Naive thymus-derived CD4-positive, alpha-beta T cell (primary cell): ENCODE data around the gene OR13C4. TPM values are rescaled to one million over a fixed set of nuclear protein-coding genes. Genes with fewer than 3 reads are reported as not detected.
"Not testable (repeated sequence)": the region's sequence is repeated elsewhere in the genome, so short reads cannot be mapped to it uniquely, and the experiment has no call there.

ENCODE experiments used
- ATAC-seq: fragments of 150-1000 bp; cut with Tn5 transposase; 2 replicates; pipeline ENCODE4 v1.10.0; 2021; ENCODE audit warnings: mild to moderate bottlenecking, moderate library complexity
- CTCF ChIA-PET: fragments of 350-600 bp; sonication (Branson Sonifier 250); formaldehyde crosslinking; loops from one replicate; lab custom pipeline; 2021; ENCODE audit warnings: antibody characterized with exemption; lab: Charles Lee
- POLR2A ChIA-PET: fragments of 350-600 bp; sonication (Branson Sonifier 250); formaldehyde crosslinking; loops from one replicate; lab custom pipeline; 2021; ENCODE audit warnings: antibody characterized with exemption, inconsistent platforms; lab: Charles Lee
- DNase-seq, 9 donors: peaks; one replicate each; pipeline versions ENCODE4 v3.0.0 to v3.0.0-alpha.2; 2020 to 2022; ENCODE audit warnings: mixed read lengths in 1 of 9
- H3K27ac ChIP-seq: one replicate; pipeline ENCODE4 v1.7.0; 2013; ENCODE audit warnings: mild to moderate bottlenecking, low read depth, low read length, moderate library complexity
- H3K27me3 ChIP-seq, 2 donors: one replicate each; pipeline ENCODE4 v1.7.0; 2013; ENCODE audit warnings: low read length in 2 of 2, mild to moderate bottlenecking in 2 of 2, moderate library complexity in 2 of 2; ENCODE audit not compliant: control insufficient read depth in 2 of 2, insufficient read depth in 2 of 2
- H3K36me3 ChIP-seq, 3 experiments: 1 replicate in 2 of 3; 2 replicates in 1 of 3; pipeline ENCODE4 v1.7.0; 2013; ENCODE audit warnings: low read length in 3 of 3, mild to moderate bottlenecking in 3 of 3, moderate library complexity in 1 of 3; ENCODE audit not compliant: insufficient read depth in 3 of 3, control insufficient read depth in 2 of 3
- H3K4me1 ChIP-seq, 2 donors: one replicate each; pipeline ENCODE4 v1.7.0; 2013; ENCODE audit warnings: low read length in 2 of 2, mild to moderate bottlenecking in 2 of 2, moderate library complexity in 1 of 2; ENCODE audit not compliant: control insufficient read depth in 2 of 2, insufficient read depth in 2 of 2
- H3K4me3 ChIP-seq: 2 replicates; pipeline ENCODE4 v1.7.0; 2013; ENCODE audit warnings: mild to moderate bottlenecking, low read length
- H3K9me3 ChIP-seq, 3 experiments: 1 replicate in 2 of 3; 2 replicates in 1 of 3; pipeline ENCODE4 v1.7.0; 2013; ENCODE audit warnings: low read length in 3 of 3; ENCODE audit not compliant: control insufficient read depth in 2 of 3
- H3K27ac Mint-ChIP-seq, 9 donors: one replicate each; pipeline ENCODE4 v1.8.0; 2020 to 2022; ENCODE audit warnings: mixed read lengths in 9 of 9, mild to moderate bottlenecking in 8 of 9, moderate library complexity in 5 of 9, inconsistent platforms in 2 of 9
- H3K27me3 Mint-ChIP-seq, 5 donors: one replicate each; pipeline ENCODE4 v1.8.0; 2021 to 2022; ENCODE audit warnings: mixed read lengths in 5 of 5, mild to moderate bottlenecking in 1 of 5
- H3K36me3 Mint-ChIP-seq, 5 donors: one replicate each; pipeline ENCODE4 v1.8.0; 2020 to 2022; ENCODE audit warnings: mixed read lengths in 5 of 5, mild to moderate bottlenecking in 3 of 5, inconsistent platforms in 1 of 5
- H3K4me1 Mint-ChIP-seq, 7 donors: one replicate each; pipeline ENCODE4 v1.8.0; 2020 to 2022; ENCODE audit warnings: mixed read lengths in 7 of 7, mild to moderate bottlenecking in 3 of 7, inconsistent platforms in 1 of 7
- H3K4me3 Mint-ChIP-seq, 10 donors: one replicate each; pipeline ENCODE4 v1.8.0; 2020 to 2022; ENCODE audit warnings: mild to moderate bottlenecking in 10 of 10, mixed read lengths in 10 of 10, moderate library complexity in 6 of 10, inconsistent platforms in 2 of 10
- H3K9me3 Mint-ChIP-seq, 11 donors: one replicate each; pipeline ENCODE4 v1.8.0; 2020 to 2022; ENCODE audit warnings: mixed read lengths in 11 of 11, mild to moderate bottlenecking in 4 of 11, inconsistent platforms in 1 of 11, moderate library complexity in 1 of 11
- intact Hi-C, 2 donors: fragments of 100-400 bp; cut with micrococcal nuclease; formaldehyde crosslinking; loops; one replicate each; pipeline ENCODE4 v1.15.1; 2023
- polyA plus RNA-seq, 2 donors: library from polyadenylated mRNA; unstranded; fragments of 300-500 nt; fragmentation: Illumina TruSeq; gene quantifications; one replicate each; pipeline ENCODE4 v1.2.3, GENCODE V29; 2021
- total RNA-seq, 6 experiments: library from RNA in 5 of 6; stranded (reverse) in 5 of 6; gene quantifications; 1 replicate in 5 of 6; 2 replicates in 1 of 6; pipeline ENCODE4 v1.2.3 and lab custom pipeline; 2021 to 2026

OR13C4 gene
- total and polyA plus RNA-seq, 7 experiments from 2014 or later: not detected

GRCh38 chr9:104555521-104555920, 28.5 kb upstream of the OR13C4 start:
- H3K9me3 Mint-ChIP-seq: peaks cover 0 to 18% (median 7%) of the 10 kb centered on the region in 11 donors
- Histone ChIP-seq H3K9me3 (no peaks in the 10 kb centered on the region), H3K27ac (no peak overlapping the region), H3K4me1 (no peaks in the 10 kb centered on the region), H3K4me3 (no peak overlapping the region), H3K36me3 (no peaks in the 10 kb centered on the region), H3K27me3 (no peaks in the 10 kb centered on the region)
- DNase-seq (no peak), ATAC-seq (no peak)
- H3K4me3 Mint-ChIP-seq: no peak overlapping the region
- POLR2A ChIA-PET: no interaction called here
- H3K4me1 Mint-ChIP-seq: no peaks in the 10 kb centered on the region
- CTCF ChIA-PET: no interaction called here
- H3K36me3 Mint-ChIP-seq: no peaks in the 10 kb centered on the region
- no peak overlapping the region for H3K27ac Mint-ChIP-seq
- intact Hi-C loops: no loop called here
- no peaks in the 10 kb centered on the region for H3K27me3 Mint-ChIP-seq

GRCh38 chr9:104553261-104553660, 26.3 kb upstream of the OR13C4 start:
- Mint-ChIP-seq H3K4me1 (no peaks in the 10 kb centered on the region), H3K27me3 (no peaks in the 10 kb centered on the region), H3K27ac (no peak overlapping the region), H3K9me3 (peaks cover 0 to 16% (median 3%) of the 10 kb centered on the region in 11 donors), H3K4me3 (no peak overlapping the region), H3K36me3 (no peaks in the 10 kb centered on the region)
- ATAC-seq (no peak), DNase-seq (no peak)
- H3K27me3 ChIP-seq: no peaks in the 10 kb centered on the region
- H3K36me3 ChIP-seq: no peaks in the 10 kb centered on the region
- intact Hi-C loops: no loop called here
- H3K27ac ChIP-seq: no peak overlapping the region
- POLR2A ChIA-PET: no interaction called here
- H3K4me3 ChIP-seq: no peak overlapping the region
- H3K9me3 ChIP-seq: no peaks in the 10 kb centered on the region
- CTCF ChIA-PET: no interaction called here
- H3K4me1 ChIP-seq: no peaks in the 10 kb centered on the region

- POLR2A ChIA-PET: no interaction called here
- H3K9me3 Mint-ChIP-seq: peaks cover 0 to 2% (median 0%) of the 10 kb centered on the region in 11 donors
- CTCF ChIA-PET: no interaction called here
Measured at GRCh38 chr9:104544644-104545043, 17.6 kb upstream of the OR13C4 start.

GRCh38 chr9:104539275-104539674, 12.3 kb upstream of the OR13C4 start:
- H3K4me3 ChIP-seq: no peak overlapping the region
- ATAC-seq: no peak
- Mint-ChIP-seq H3K4me3 (no peak overlapping the region), H3K27ac (no peak overlapping the region), H3K9me3 (peaks cover 0 to 2% (median 0%) of the 10 kb centered on the region in 11 donors), H3K4me1 (no peaks in the 10 kb centered on the region), H3K27me3 (peaks cover 0 to 7% (median 0%) of the 10 kb centered on the region in 5 donors), H3K36me3 (no peaks in the 10 kb centered on the region)
- no peaks in the 10 kb centered on the region for H3K36me3 ChIP-seq
- H3K9me3 ChIP-seq: no peaks in the 10 kb centered on the region
- H3K4me1 ChIP-seq: no peaks in the 10 kb centered on the region
- POLR2A ChIA-PET: interaction anchor here (0.7 kb wide), 1 partner anchor 801 kb away, joined by 3 read pairs; no protein-coding TSS in a partner anchor
- no peaks in the 10 kb centered on the region for H3K27me3 ChIP-seq
- CTCF ChIA-PET: no interaction called here
- no peak overlapping the region for H3K27ac ChIP-seq
- DNase-seq: no peak
- intact Hi-C loops: no loop called here

More at GRCh38 chr9:104544644-104545043, 17.6 kb upstream of the OR13C4 start:
- no peaks in the 10 kb centered on the region for H3K9me3 ChIP-seq
- H3K27me3 ChIP-seq: no peaks in the 10 kb centered on the region
- no peak for DNase-seq
- no peaks in the 10 kb centered on the region for H3K36me3 ChIP-seq
- ATAC-seq: no peak
- intact Hi-C loops: no loop called here
- no peak overlapping the region for H3K27ac Mint-ChIP-seq
- no peaks in the 10 kb centered on the region for H3K36me3 Mint-ChIP-seq
- no peak overlapping the region for H3K4me3 Mint-ChIP-seq
- H3K4me1 Mint-ChIP-seq: no peaks in the 10 kb centered on the region
- H3K4me3 ChIP-seq: no peak overlapping the region
- no peak overlapping the region for H3K27ac ChIP-seq
- H3K4me1 ChIP-seq: no peaks in the 10 kb centered on the region
- no peaks in the 10 kb centered on the region for H3K27me3 Mint-ChIP-seq

GRCh38 chr9:104536756-104537155, 9.7 kb upstream of the OR13C4 start, which contains the start of gene OR13C3:
Gene OR13C3 (minus strand): TSS chr9:104536856. CDS start chr9:104536723, 133 bp downstream.
- no peak for ATAC-seq
- CTCF ChIA-PET: no interaction called here

GRCh38 chr9:104520241-104520640, 6.8 kb downstream of the OR13C4 start:
- H3K9me3 Mint-ChIP-seq: peaks cover 0 to 15% (median 1%) of the 10 kb centered on the region in 11 donors
- H3K36me3 Mint-ChIP-seq, H3K27ac Mint-ChIP-seq, H3K27me3 ChIP-seq, H3K36me3 ChIP-seq, H3K4me1 Mint-ChIP-seq, POLR2A ChIA-PET, H3K4me3 Mint-ChIP-seq, H3K4me1 ChIP-seq, DNase-seq, H3K9me3 ChIP-seq, H3K27ac ChIP-seq, H3K4me3 ChIP-seq, intact Hi-C loops, ATAC-seq, H3K27me3 Mint-ChIP-seq: not testable (repeated sequence)
- CTCF ChIA-PET: interaction anchor here (1.1 kb wide), 1 partner anchor 10 kb away, joined by 3 read pairs; no protein-coding TSS in a partner anchor

More at GRCh38 chr9:104536756-104537155, 9.7 kb upstream of the OR13C4 start, which contains the start of gene OR13C3:
- intact Hi-C loops: no loop called here
- no peak within 1 kb of the TSS for H3K27ac ChIP-seq
- H3K27me3 Mint-ChIP-seq: peaks cover 0 to 7% (median 0%) of the 10 kb centered on the region in 5 donors
- no peaks in the 10 kb centered on the region for H3K27me3 ChIP-seq
- no peak within 1 kb of the TSS for H3K4me3 ChIP-seq
- no peaks in the 10 kb centered on the region for H3K4me1 ChIP-seq
- H3K9me3 ChIP-seq: no peaks in the 10 kb centered on the region
- no peak within 1 kb of the TSS for H3K4me3 Mint-ChIP-seq
- no peaks in the 10 kb centered on the region for H3K36me3 Mint-ChIP-seq
- no peak within 1 kb of the TSS for H3K27ac Mint-ChIP-seq
- no peak for DNase-seq
- no peaks in the 10 kb centered on the region for H3K4me1 Mint-ChIP-seq
- H3K9me3 Mint-ChIP-seq: peaks cover 0 to 5% (median 0%) of the 10 kb centered on the region in 11 donors
- POLR2A ChIA-PET: no interaction called here
- H3K36me3 ChIP-seq: no peaks in the 10 kb centered on the region

GRCh38 chr9:104514901-104515300, 12.1 kb downstream of the OR13C4 start:
- Histone ChIP-seq H3K9me3 (no peaks in the 10 kb centered on the region), H3K4me3 (no peak overlapping the region), H3K27me3 (no peaks in the 10 kb centered on the region), H3K36me3 (no peaks in the 10 kb centered on the region), H3K27ac (no peak overlapping the region), H3K4me1 (no peaks in the 10 kb centered on the region)
- CTCF ChIA-PET: interaction anchor here (0.7 kb wide), 1 partner anchor 33 kb away, joined by 4 read pairs; no protein-coding TSS in a partner anchor
- POLR2A ChIA-PET: no interaction called here
- no peaks in the 10 kb centered on the region for H3K36me3 Mint-ChIP-seq
- intact Hi-C loops: no loop called here
- no peak overlapping the region for H3K27ac Mint-ChIP-seq
- DNase-seq (no peak), ATAC-seq (no peak)
- peaks cover 0 to 14% (median 0%) of the 10 kb centered on the region in 5 donors for H3K27me3 Mint-ChIP-seq
- H3K4me1 Mint-ChIP-seq: no peaks in the 10 kb centered on the region
- peaks cover 0 to 13% (median 2%) of the 10 kb centered on the region in 11 donors for H3K9me3 Mint-ChIP-seq
- no peak overlapping the region for H3K4me3 Mint-ChIP-seq
